Stimulated activated CD8-positive, alpha-beta memory T cell treated with anti-CD3 and anti-CD28 coated beads, Interleukin-12 subunit alpha, Interleukin-12 subunit beta, amount 100 ng/mL, for 4 hours (primary cell): Measurements from ENCODE around the gene SEMA3C.

ENCODE experiments used
- DNase-seq: peaks from one replicate; pipeline ENCODE4 v3.0.0-alpha.2; 2020; ENCODE audit warnings: low read depth

The SEMA3C gene

DNA sequence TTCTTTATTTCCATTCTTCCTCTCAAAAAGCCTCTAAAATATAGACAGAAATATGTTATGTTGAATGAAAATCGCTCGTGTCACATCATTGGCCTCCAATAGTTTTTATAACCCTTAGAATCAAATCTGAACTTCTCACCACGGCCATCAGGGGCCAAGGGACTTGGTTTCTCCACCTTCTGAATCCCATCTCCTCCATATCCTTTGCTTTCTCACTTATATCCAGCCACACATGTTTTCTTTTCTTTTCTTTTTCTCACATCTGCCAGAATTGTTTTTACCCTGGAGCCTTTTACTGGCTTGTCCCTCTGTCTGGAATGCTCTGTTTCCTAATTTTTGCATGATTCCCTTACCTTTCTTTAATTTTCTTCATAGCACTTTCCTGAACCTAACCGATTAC is 184.8 kb downstream of the SEMA3C start:
- no peak for DNase-seq

DNA sequence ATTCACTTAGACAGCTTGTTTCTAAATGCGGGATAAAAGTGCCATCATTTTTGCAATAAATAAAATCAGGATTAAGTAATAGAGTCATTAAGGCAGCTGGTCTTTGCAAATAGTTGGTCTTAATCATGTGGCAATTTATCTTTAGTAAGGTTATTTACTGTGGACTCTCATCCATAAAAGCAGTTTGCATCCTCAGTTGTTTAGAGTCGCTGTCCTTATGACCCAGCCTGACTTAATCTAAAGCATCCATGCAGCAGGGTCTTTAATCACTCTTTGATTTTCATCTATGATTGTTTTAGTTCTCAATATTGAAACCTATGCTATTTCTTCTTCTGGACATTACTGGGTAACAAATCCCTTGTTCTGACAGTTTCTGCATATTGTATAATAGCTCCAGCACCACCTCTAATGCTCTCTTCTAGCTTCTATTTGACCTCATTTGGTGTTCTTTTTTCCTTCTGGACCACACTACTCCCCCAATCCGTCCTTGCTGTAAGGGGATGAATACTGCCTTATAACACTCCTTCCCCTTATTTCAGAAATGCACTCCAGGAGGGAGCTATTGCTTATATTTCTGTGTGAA is 185.4 kb downstream of the SEMA3C start:
- no peak for DNase-seq

- DNase-seq: no peak
Observed at GRCh38 chr7:80732630-80733029, 186.2 kb downstream of the SEMA3C start.

DNA sequence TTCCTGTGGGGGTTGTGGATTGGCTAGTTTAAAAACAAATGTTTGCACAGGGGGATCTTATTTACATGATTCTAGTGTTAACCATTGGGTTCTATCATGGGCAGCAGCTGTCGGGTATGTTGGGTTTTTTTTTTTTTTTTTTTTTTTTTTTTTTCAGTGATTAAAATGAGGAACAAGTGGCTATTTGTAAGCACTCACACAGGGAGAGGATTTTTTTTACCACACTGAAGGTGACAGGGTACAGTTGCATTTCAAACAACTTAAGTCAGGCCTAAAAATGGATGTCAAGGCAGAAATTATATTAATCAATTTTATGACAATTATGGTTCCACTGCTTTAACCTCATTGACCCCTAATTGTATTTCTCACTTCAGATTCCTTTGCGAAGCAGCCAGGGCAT is 187.6 kb downstream of the SEMA3C start:
- no peak for DNase-seq

DNA sequence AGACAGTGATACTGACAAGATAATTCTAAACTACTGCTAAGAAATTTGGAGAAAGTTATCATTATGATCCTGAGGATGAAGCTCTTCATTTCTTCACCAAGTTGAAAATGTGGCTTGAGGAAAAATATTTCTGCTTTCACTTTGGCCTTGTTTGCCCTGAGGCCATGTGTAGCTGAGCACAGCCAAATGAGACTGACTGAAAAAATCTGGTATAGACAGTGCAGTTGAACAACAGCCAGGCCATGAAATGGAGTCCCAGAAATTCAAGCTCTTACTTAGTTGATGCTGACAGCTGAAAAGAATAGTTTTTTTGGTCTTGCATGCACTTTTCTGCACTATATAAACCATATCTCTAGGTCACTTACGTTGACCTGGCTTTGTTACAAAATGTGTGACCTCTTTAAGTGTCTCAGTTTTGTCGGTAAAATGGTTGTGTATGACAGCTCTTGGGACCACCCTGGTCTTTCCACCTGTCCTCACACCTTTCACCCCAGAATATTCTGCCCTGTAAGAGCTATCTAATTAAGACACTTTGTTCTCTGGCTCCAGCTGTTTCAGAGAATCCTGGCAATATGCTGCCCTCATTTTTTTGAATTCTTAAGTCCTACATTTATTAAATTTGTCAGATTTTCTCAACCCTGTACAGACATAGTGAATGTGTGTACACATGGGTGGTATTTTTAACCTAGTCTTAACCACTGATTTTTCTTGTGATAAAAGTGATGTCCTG is 189.1 kb downstream of the SEMA3C start:
- no peak for DNase-seq

GRCh38 chr7:80726666-80727065 is 192.2 kb downstream of the SEMA3C start:
- no peak for DNase-seq

GRCh38 chr7:80725181-80725611 is 193.7 kb downstream of the SEMA3C start:
- DNase-seq: no peak

- DNase-seq: no peak
Observed at GRCh38 chr7:80724249-80724871, 194.5 kb downstream of the SEMA3C start.

GRCh38 chr7:80722616-80723195 is 196.1 kb downstream of the SEMA3C start:
- DNase-seq: no peak

- no peak for DNase-seq
Observed at GRCh38 chr7:80721883-80722615, 196.8 kb downstream of the SEMA3C start.

DNA sequence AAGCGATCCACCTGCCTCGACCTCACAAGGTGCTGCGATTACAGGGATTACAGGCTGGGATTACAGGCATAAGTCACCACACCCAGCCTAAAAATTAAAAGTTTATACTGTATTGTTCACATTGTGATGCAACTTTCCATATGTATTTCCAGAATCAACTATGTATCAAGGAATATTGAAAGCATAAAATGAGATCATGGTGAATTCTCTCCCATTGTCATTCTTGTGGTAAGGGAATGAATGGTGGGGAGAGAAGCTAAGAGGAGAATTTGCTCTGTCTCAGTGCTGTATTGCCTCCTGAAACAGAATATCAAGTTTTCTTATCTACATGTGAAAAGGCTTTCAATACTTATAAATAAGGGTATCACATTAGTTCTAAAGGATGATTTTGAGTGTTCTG is 198.7 kb downstream of the SEMA3C start:
- DNase-seq: no peak

GRCh38 chr7:80719261-80719660 is 199.6 kb downstream of the SEMA3C start:
- DNase-seq: no peak

- no peak for DNase-seq
Observed at GRCh38 chr7:80711531-80711930, 207.3 kb downstream of the SEMA3C start.

GRCh38 chr7:80708123-80708522 is 210.7 kb downstream of the SEMA3C start:
- no peak for DNase-seq

GRCh38 chr7:80707318-80707717 is 211.5 kb downstream of the SEMA3C start:
- DNase-seq: no peak

GRCh38 chr7:80705130-80705781 is 213.6 kb downstream of the SEMA3C start:
- DNase-seq: no peak

GRCh38 chr7:80703272-80703671 is 215.6 kb downstream of the SEMA3C start:
- DNase-seq: no peak

DNA sequence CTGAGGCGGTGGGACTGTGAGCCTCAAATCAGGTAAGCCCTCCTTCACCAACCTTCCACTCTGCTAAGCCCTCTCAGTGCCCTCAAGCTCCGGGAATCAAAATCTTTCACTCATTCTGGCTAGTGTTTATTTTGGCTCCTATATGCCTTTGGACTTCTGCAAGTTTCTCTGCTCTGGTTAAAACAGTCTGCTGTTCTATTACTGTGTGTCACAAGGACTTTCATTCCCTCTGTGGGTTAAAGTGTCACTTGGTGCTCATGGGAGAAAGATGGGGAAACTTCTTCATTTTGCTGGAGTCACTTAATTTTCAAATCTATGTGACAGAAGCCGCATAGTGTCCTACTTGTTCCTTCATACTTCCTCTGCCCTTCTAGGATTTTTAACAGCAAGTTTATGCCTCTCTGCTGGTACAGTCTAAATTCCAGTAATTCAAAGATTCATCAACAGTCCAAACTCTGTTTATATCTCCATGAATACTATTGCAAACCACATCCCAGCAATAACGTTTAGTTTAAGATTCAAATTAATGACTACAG is 219.1 kb downstream of the SEMA3C start:
- no peak for DNase-seq

DNA sequence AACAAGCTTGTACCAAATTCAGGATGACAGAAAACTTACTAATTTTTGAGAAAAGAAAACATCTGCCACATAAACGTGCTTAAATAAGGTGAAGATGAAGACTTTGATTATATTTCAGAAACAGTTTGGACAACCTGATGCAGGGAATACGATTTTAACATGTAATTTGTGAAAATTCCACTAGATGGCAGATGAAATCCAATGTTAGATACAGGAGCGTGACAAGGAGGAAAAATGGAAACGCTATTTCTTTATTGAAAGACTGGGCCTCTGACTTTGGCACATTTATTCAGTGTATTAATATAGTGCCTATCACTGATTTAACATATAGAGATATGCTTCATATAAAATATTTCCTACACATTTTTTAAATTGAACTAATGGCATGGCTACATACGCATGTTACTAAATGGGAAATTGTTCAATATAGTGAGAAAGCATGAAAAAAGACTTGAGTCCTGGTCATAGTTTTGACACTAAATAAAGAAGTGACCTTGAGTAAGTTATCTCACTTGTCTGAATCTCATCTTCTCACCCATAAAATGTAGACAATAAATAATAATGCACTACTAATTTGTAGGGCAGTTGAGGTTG is 219.7 kb downstream of the SEMA3C start:
- no peak for DNase-seq
